WTC11 (cell line): Measurements from ENCODE around the gene PTPA. TPM values are rescaled to one million over a fixed set of nuclear protein-coding genes. Genes with fewer than 3 reads are reported as not detected.
A peak's percentile ranks its signal among the peaks of the same experiment; 100 is the strongest.

Experiments
- ATAC-seq: fragments of 200-7000 bp; cut with Tn5 transposase; 2 replicates; pipeline ENCODE4 v1.10.0; 2021; ENCODE audit warnings: mild to moderate bottlenecking, moderate library complexity
- CTCF ChIA-PET: fragments of 300-600 bp; sonication (Branson Sonifier 250); formaldehyde crosslinking; loops from one replicate; lab custom pipeline; 2021; ENCODE audit warnings: antibody characterized with exemption; lab: Charles Lee
- POLR2A ChIA-PET: fragments of 350-600 bp; sonication (Branson Sonifier 250); formaldehyde crosslinking; loops from one replicate; lab custom pipeline; 2021; ENCODE audit warnings: antibody characterized with exemption; lab: Charles Lee
- DNase-seq: peaks from one replicate; pipeline ENCODE4 v3.0.0; 2021; ENCODE audit warnings: low spot score
- H3K27ac Mint-ChIP-seq: 2 replicates; pipeline ENCODE4 v1.8.0; 2021; ENCODE audit warnings: mixed read lengths
- H3K27me3 Mint-ChIP-seq: 2 replicates; pipeline ENCODE4 v1.8.0; 2021; ENCODE audit warnings: low read depth, mild to moderate bottlenecking, moderate library complexity, mixed read lengths
- H3K36me3 Mint-ChIP-seq: 2 replicates; pipeline ENCODE4 v1.8.0; 2021; ENCODE audit warnings: mixed read lengths
- H3K4me1 Mint-ChIP-seq: 2 replicates; pipeline ENCODE4 v1.8.0; 2022; ENCODE audit warnings: mixed read lengths
- H3K4me3 Mint-ChIP-seq: 2 replicates; pipeline ENCODE4 v1.8.0; 2021; ENCODE audit warnings: mild to moderate bottlenecking, moderate library complexity, mixed read lengths
- H3K9me3 Mint-ChIP-seq: 2 replicates; pipeline ENCODE4 v1.8.0; 2021; ENCODE audit warnings: mixed read lengths
- CREB1 ChIP-seq: sonication (generic); formaldehyde crosslinking; IDR thresholded peaks from 2 replicates; pipeline ENCODE4 v1.8.0; 2023; ENCODE audit warnings: mild to moderate bottlenecking, missing genetic modification reagents
- CREM ChIP-seq: sonication (generic); formaldehyde crosslinking; IDR thresholded peaks from 2 replicates; pipeline ENCODE4 v1.8.1; 2022; ENCODE audit warnings: mild to moderate bottlenecking, missing genetic modification reagents, moderate library complexity
- ESRRA ChIP-seq: sonication (generic); formaldehyde crosslinking; IDR thresholded peaks from 2 replicates; pipeline ENCODE4 v1.8.1; 2022; ENCODE audit warnings: mild to moderate bottlenecking, missing genetic modification reagents, borderline replicate concordance
- JAZF1 ChIP-seq: fragments of 250-450 bp; sonication (Bioruptor Pico); IDR thresholded peaks from 2 replicates; pipeline ENCODE4 v1.9.0; 2021; ENCODE audit warnings: moderate library complexity, mild to moderate bottlenecking, inconsistent platforms
- JUN ChIP-seq: sonication (generic); formaldehyde crosslinking; IDR thresholded peaks from 2 replicates; pipeline ENCODE4 v1.8.0; 2023; ENCODE audit warnings: mild to moderate bottlenecking, missing genetic modification reagents
- NR3C1 ChIP-seq: sonication (generic); formaldehyde crosslinking; conservative IDR thresholded peaks from 2 replicates; pipeline ENCODE4 v1.8.1; 2023; ENCODE audit warnings: low read depth, mild to moderate bottlenecking, missing genetic modification reagents
- ZNF138 ChIP-seq: sonication (generic); formaldehyde crosslinking; conservative IDR thresholded peaks from 2 replicates; pipeline ENCODE4 v1.8.1; 2022; ENCODE audit warnings: mild to moderate bottlenecking, moderate library complexity, missing genetic modification reagents
- ZNF219 ChIP-seq: sonication (generic); formaldehyde crosslinking; IDR thresholded peaks from 2 replicates; pipeline ENCODE4 v1.8.0; 2023; ENCODE audit warnings: missing genetic modification reagents, mild to moderate bottlenecking, borderline replicate concordance
- ZNF317 ChIP-seq: sonication (generic); formaldehyde crosslinking; IDR thresholded peaks from 2 replicates; pipeline ENCODE4 v1.8.1; 2023; ENCODE audit warnings: low read depth, mild to moderate bottlenecking, moderate library complexity, missing genetic modification reagents, borderline replicate concordance
- ZNF416 ChIP-seq: fragments of 250-450 bp; sonication (Bioruptor Pico); IDR thresholded peaks from 2 replicates; pipeline ENCODE4 v1.9.0; 2021; ENCODE audit warnings: mild to moderate bottlenecking, inconsistent platforms
- ZNF671 ChIP-seq: fragments of 250-450 bp; sonication (Bioruptor Pico); IDR thresholded peaks from 2 replicates; pipeline ENCODE4 v1.8.0; 2021; ENCODE audit warnings: mild to moderate bottlenecking
- total RNA-seq: library from RNA; stranded (reverse); gene quantifications from 3 replicates; pipeline ENCODE4 v1.2.3, GENCODE V29; 2021
- TF ChIP-seq, protein P1 (sequence below): fragments of 250-450 bp; sonication (Bioruptor Pico); IDR thresholded peaks from 2 replicates; pipeline ENCODE4 v1.9.0; 2021; ENCODE audit warnings: mild to moderate bottlenecking
- TF ChIP-seq, protein P2 (sequence below): sonication (generic); formaldehyde crosslinking; IDR thresholded peaks from 2 replicates; pipeline ENCODE4 v1.8.0; 2023; ENCODE audit warnings: missing genetic modification reagents
- TF ChIP-seq, protein P3 (sequence below): fragments of 250-450 bp; sonication (Bioruptor Pico); IDR thresholded peaks from 2 replicates; pipeline ENCODE4 v1.9.0; 2021; ENCODE audit warnings: mild to moderate bottlenecking
- TF ChIP-seq, protein P4 (sequence below): sonication (generic); formaldehyde crosslinking; IDR thresholded peaks from 2 replicates; pipeline ENCODE4 v1.8.0; 2022; ENCODE audit warnings: missing genetic modification reagents
- TF ChIP-seq, protein P5 (sequence below): fragments of 250-450 bp; sonication (Bioruptor Pico); IDR thresholded peaks from 2 replicates; pipeline ENCODE4 v1.9.0; 2021; ENCODE audit warnings: moderate library complexity, mild to moderate bottlenecking, inconsistent platforms, borderline replicate concordance
- TF ChIP-seq, protein P6 (sequence below): sonication (generic); formaldehyde crosslinking; IDR thresholded peaks from 2 replicates; pipeline ENCODE4 v1.8.1; 2023; ENCODE audit warnings: mild to moderate bottlenecking, missing genetic modification reagents, moderate library complexity
- TF ChIP-seq, protein P7 (sequence below): sonication (generic); formaldehyde crosslinking; IDR thresholded peaks from 2 replicates; pipeline ENCODE4 v1.8.1; 2023; ENCODE audit warnings: mild to moderate bottlenecking, moderate library complexity, missing genetic modification reagents
- TF ChIP-seq, protein P8 (sequence below): sonication (generic); formaldehyde crosslinking; IDR thresholded peaks from 2 replicates; pipeline ENCODE4 v1.8.0; 2022; ENCODE audit warnings: mild to moderate bottlenecking, missing genetic modification reagents

The PTPA gene
- total RNA-seq, 1 experiment from 2014 or later = 186 TPM

DNA sequence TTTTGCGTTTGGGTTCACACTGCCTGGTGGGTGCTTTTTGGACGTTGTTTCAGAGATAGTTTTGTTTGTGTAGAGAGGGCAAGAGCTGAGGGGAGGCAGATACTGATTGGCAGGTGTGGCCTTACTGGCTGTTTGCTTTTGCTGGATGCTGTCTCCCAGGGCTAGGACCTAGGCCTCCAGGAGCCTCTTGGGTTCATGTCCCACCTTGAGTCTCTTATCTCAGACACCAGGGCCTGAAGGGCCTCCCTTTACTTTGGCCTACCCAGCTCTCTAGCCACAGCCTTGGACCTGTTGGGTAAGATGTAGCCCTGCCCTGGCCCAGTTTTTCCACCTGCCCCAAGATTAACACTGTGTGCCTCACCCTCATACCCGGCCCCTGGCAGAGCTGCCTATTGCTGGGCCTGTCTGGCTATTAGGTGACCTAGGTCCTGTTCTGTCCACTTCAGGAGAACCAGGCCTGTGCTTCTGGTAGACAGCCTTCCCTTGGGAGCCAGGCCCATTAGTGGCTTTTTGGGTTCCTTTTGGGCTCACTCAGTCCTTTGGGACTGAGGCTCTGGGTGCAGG, 13.4 kb downstream of the PTPA start:
- no peaks in the 10 kb centered on the region for H3K9me3 Mint-ChIP-seq
- no peaks in the 10 kb centered on the region for H3K27me3 Mint-ChIP-seq
- peak overlapping the region; percentile 87 for H3K27ac Mint-ChIP-seq
- ChIA-PET POLR2A (interaction anchor here (0.6 kb wide), 1 partner anchor 101 kb away, joined by 4 read pairs; no protein-coding TSS in a partner anchor), CTCF (interaction anchor here (3.8 kb wide), 1 partner anchor 14 kb away, joined by 33 read pairs; no protein-coding TSS in a partner anchor)
- ATAC-seq (no peak), DNase-seq (no peak)
- peaks cover 47% of the 10 kb centered on the region for H3K36me3 Mint-ChIP-seq
- H3K4me3 Mint-ChIP-seq = no peak overlapping the region
- TF ChIP-seq CREB1 (CRISPR knock-in tag) (no peak), NR3C1 (CRISPR knock-in tag) (no peak), ZNF416 (CRISPR knock-in tag) (no peak), ZNF671 (CRISPR knock-in tag) (no peak), ZNF219 (no peak), ZNF138 (CRISPR knock-in tag) (no peak), CREM (CRISPR knock-in tag) (no peak), ESRRA (CRISPR knock-in tag) (no peak)
- TF ChIP-seq, protein P1, sequence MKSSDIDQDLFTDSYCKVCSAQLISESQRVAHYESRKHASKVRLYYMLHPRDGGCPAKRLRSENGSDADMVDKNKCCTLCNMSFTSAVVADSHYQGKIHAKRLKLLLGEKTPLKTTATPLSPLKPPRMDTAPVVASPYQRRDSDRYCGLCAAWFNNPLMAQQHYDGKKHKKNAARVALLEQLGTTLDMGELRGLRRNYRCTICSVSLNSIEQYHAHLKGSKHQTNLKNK (CRISPR knock-in tag) = no peak
- TF ChIP-seq, protein P2, sequence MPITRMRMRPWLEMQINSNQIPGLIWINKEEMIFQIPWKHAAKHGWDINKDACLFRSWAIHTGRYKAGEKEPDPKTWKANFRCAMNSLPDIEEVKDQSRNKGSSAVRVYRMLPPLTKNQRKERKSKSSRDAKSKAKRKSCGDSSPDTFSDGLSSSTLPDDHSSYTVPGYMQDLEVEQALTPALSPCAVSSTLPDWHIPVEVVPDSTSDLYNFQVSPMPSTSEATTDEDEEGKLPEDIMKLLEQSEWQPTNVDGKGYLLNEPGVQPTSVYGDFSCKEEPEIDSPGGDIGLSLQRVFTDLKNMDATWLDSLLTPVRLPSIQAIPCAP (CRISPR knock-in tag) = no peak
- TF ChIP-seq, protein P3, sequence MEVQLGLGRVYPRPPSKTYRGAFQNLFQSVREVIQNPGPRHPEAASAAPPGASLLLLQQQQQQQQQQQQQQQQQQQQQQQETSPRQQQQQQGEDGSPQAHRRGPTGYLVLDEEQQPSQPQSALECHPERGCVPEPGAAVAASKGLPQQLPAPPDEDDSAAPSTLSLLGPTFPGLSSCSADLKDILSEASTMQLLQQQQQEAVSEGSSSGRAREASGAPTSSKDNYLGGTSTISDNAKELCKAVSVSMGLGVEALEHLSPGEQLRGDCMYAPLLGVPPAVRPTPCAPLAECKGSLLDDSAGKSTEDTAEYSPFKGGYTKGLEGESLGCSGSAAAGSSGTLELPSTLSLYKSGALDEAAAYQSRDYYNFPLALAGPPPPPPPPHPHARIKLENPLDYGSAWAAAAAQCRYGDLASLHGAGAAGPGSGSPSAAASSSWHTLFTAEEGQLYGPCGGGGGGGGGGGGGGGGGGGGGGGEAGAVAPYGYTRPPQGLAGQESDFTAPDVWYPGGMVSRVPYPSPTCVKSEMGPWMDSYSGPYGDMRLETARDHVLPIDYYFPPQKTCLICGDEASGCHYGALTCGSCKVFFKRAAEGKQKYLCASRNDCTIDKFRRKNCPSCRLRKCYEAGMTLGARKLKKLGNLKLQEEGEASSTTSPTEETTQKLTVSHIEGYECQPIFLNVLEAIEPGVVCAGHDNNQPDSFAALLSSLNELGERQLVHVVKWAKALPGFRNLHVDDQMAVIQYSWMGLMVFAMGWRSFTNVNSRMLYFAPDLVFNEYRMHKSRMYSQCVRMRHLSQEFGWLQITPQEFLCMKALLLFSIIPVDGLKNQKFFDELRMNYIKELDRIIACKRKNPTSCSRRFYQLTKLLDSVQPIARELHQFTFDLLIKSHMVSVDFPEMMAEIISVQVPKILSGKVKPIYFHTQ (CRISPR knock-in tag) = no peak
- TF ChIP-seq, protein P4, sequence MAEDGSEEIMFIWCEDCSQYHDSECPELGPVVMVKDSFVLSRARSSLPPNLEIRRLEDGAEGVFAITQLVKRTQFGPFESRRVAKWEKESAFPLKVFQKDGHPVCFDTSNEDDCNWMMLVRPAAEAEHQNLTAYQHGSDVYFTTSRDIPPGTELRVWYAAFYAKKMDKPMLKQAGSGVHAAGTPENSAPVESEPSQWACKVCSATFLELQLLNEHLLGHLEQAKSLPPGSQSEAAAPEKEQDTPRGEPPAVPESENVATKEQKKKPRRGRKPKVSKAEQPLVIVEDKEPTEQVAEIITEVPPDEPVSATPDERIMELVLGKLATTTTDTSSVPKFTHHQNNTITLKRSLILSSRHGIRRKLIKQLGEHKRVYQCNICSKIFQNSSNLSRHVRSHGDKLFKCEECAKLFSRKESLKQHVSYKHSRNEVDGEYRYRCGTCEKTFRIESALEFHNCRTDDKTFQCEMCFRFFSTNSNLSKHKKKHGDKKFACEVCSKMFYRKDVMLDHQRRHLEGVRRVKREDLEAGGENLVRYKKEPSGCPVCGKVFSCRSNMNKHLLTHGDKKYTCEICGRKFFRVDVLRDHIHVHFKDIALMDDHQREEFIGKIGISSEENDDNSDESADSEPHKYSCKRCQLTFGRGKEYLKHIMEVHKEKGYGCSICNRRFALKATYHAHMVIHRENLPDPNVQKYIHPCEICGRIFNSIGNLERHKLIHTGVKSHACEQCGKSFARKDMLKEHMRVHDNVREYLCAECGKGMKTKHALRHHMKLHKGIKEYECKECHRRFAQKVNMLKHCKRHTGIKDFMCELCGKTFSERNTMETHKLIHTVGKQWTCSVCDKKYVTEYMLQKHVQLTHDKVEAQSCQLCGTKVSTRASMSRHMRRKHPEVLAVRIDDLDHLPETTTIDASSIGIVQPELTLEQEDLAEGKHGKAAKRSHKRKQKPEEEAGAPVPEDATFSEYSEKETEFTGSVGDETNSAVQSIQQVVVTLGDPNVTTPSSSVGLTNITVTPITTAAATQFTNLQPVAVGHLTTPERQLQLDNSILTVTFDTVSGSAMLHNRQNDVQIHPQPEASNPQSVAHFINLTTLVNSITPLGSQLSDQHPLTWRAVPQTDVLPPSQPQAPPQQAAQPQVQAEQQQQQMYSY (CRISPR knock-in tag) = no peak
- H3K4me1 Mint-ChIP-seq = peaks cover 25% of the 10 kb centered on the region

DNA sequence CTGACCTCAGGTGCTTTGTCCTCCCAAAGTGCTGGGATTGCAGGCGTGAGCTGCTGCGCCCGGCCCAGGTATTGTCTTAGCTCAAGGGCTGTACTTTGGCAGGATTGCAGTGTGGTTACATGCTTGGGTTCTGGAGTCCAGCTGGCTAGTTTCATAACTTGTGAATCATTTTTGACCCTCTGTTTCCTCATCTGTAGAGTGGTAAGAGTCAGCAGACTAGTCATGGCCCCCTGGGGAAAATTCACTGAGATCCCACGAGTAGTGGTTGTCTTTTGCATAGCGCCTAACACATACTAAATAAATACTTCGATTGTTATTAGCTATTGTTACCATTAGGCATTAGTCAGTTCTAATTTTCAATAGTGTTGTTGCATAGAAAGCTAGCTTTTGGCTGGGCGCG, 14.3 kb downstream of the PTPA start:
- Mint-ChIP-seq H3K9me3 (no peaks in the 10 kb centered on the region), H3K4me3 (no peak overlapping the region), H3K27me3 (no peaks in the 10 kb centered on the region), H3K36me3 (peaks cover 51% of the 10 kb centered on the region), H3K27ac (peak overlapping the region; percentile 84), H3K4me1 (peaks cover 25% of the 10 kb centered on the region)
- TF ChIP-seq, protein P5, sequence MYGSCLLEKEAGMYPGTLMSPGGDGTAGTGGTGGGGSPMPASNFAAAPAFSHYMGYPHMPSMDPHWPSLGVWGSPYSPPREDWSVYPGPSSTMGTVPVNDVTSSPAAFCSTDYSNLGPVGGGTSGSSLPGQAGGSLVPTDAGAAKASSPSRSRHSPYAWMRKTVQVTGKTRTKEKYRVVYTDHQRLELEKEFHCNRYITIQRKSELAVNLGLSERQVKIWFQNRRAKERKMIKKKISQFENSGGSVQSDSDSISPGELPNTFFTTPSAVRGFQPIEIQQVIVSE (CRISPR knock-in tag) = no peak
- TF ChIP-seq CREM (CRISPR knock-in tag) (no peak), JAZF1 (no peak), JUN (CRISPR knock-in tag) (no peak), ZNF317 (CRISPR knock-in tag) (no peak), ZNF219 (no peak)
- TF ChIP-seq, protein P6, sequence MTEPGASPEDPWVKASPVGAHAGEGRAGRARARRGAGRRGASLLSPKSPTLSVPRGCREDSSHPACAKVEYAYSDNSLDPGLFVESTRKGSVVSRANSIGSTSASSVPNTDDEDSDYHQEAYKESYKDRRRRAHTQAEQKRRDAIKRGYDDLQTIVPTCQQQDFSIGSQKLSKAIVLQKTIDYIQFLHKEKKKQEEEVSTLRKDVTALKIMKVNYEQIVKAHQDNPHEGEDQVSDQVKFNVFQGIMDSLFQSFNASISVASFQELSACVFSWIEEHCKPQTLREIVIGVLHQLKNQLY = no peak
- TF ChIP-seq, protein P7, sequence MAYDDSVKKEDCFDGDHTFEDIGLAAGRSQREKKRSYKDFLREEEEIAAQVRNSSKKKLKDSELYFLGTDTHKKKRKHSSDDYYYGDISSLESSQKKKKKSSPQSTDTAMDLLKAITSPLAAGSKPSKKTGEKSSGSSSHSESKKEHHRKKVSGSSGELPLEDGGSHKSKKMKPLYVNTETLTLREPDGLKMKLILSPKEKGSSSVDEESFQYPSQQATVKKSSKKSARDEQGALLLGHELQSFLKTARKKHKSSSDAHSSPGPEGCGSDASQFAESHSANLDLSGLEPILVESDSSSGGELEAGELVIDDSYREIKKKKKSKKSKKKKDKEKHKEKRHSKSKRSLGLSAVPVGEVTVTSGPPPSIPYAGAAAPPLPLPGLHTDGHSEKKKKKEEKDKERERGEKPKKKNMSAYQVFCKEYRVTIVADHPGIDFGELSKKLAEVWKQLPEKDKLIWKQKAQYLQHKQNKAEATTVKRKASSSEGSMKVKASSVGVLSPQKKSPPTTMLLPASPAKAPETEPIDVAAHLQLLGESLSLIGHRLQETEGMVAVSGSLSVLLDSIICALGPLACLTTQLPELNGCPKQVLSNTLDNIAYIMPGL (CRISPR knock-in tag) = no peak
- TF ChIP-seq, protein P8, sequence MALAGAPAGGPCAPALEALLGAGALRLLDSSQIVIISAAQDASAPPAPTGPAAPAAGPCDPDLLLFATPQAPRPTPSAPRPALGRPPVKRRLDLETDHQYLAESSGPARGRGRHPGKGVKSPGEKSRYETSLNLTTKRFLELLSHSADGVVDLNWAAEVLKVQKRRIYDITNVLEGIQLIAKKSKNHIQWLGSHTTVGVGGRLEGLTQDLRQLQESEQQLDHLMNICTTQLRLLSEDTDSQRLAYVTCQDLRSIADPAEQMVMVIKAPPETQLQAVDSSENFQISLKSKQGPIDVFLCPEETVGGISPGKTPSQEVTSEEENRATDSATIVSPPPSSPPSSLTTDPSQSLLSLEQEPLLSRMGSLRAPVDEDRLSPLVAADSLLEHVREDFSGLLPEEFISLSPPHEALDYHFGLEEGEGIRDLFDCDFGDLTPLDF (CRISPR knock-in tag) = no peak
- ChIA-PET POLR2A (no interaction called here), CTCF (interaction anchor here (2.6 to 3.8 kb wide), 4 partner anchors 14 to 49 kb away, joined by 16 to 33 read pairs (median 25); no protein-coding TSS in a partner anchor)
- no peak for ATAC-seq
- no peak for DNase-seq
